ENCODE results near the gene CBLC. TPM values are rescaled to one million over a fixed set of nuclear protein-coding genes. Genes with fewer than 3 reads are reported as not detected.

Gene CBLC
- total RNA-seq, 1 experiment from 2014 or later: 15.9 TPM

DNA sequence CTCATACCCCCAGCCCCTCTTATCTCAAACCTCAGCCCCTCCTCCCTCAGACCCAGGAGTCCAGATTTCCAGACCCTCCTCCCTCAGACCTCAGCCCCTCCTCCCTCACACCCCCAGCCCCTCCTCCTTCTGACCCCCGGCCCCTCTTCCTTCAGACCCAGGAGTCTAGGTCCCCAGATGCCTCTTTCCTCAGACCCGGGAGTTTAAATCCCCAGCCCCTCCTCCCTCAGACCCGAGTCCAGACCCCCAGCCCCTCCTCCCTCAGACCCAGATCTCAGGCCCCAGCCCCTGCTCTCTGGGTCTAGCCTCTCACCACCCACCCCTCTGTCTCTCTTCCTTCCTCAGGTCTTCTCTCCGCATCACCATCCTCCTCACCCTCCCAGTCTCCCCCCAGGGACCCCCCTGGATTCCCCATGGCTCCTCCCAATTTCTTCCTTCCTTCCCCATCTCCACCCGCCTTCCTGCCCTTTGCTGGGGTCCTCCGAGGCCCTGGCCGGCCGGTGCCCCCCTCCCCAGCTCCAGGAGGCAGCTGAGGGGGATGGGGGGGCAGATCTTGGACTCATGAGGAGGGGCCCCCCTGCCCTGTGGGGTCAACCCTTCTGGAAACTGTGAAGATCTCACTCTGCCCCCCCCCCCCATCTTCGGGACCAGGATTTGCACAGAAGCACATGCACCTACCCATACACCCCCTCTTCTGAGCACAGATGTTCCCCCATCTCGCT is 18.4 kb upstream of the CBLC start:
- DNase-seq: no peak
- H3K4me3 Mint-ChIP-seq: no peak overlapping the region

More for the DNA sequence above, 18.4 kb upstream of the CBLC start:
- Histone ChIP-seq H2AK5ac (ENCODE audit: insufficient read length, low read length) (no peak overlapping the region), H3T11ph (ENCODE audit: low read length) (no peak overlapping the region), H2AFZ (ENCODE audit: low read length) (no peak overlapping the region), H3K23ac (ENCODE audit: insufficient read length, low read depth, low read length) (no peak overlapping the region), H3K79me1 (ENCODE audit: insufficient read depth, low read depth, low read length, poor library complexity, severe bottlenecking) (no peaks in the 10 kb centered on the region), H3K27ac (ENCODE audit: insufficient read length, low read depth, low read length) (no peak overlapping the region), H3K79me2 (ENCODE audit: insufficient read depth, low read length) (no peaks in the 10 kb centered on the region), H2BK12ac (ENCODE audit: insufficient read length, low read depth, low read length) (no peak overlapping the region), H2BK15ac (ENCODE audit: low read depth, low read length) (no peak overlapping the region), H4K5ac (ENCODE audit: insufficient read length, low read depth, low read length) (no peak overlapping the region), H3K18ac (ENCODE audit: insufficient read length, low read depth, low read length) (no peak overlapping the region), H3K27me3 (ENCODE audit: insufficient read depth, low read length) (peaks cover 25% of the 10 kb centered on the region), H2BK5ac (ENCODE audit: insufficient read length, low read length) (no peak overlapping the region), H3K14ac (ENCODE audit: insufficient read depth, low read length) (no peak overlapping the region), H4K91ac (ENCODE audit: insufficient read length, low read depth, low read length) (no peak overlapping the region), H2BK120ac (ENCODE audit: low read depth, low read length, poor library complexity, severe bottlenecking) (no peak overlapping the region), H3K23me2 (ENCODE audit: insufficient read length, low read depth, low read length, poor library complexity, severe bottlenecking) (peaks cover 16% of the 10 kb centered on the region), H4K20me1 (ENCODE audit: control insufficient read depth, insufficient read depth, insufficient read length) (no peaks in the 10 kb centered on the region), H3K4me2 (ENCODE audit: insufficient read depth, insufficient read length, low read length) (no peak overlapping the region), H3K9ac (ENCODE audit: extremely low read depth, insufficient read length, low read length) (no peak overlapping the region), H3K4me1 (ENCODE audit: insufficient read depth, low read length) (no peaks in the 10 kb centered on the region), H3K4ac (ENCODE audit: low read depth, low read length) (no peak overlapping the region), H2BK20ac (ENCODE audit: low read depth, low read length, poor library complexity, severe bottlenecking) (no peak overlapping the region), H3K56ac (ENCODE audit: insufficient read length, low read depth, low read length) (no peak overlapping the region), H3K9me3 (ENCODE audit: control insufficient read depth, low read depth, low read length) (no peaks in the 10 kb centered on the region), H4K8ac (replicated peaks; ENCODE audit: insufficient read length, low read depth, low read length) (no peak overlapping the region)
- H3K4me1 Mint-ChIP-seq: peaks cover 18 to 31% of the 10 kb centered on the region in 2 experiments
- no peaks in the 10 kb centered on the region; a peak in 1 of 7 replicates for H3K36me3 Mint-ChIP-seq (ENCODE audit: insufficient read depth in 1 of 3, low read depth in 3 of 3)
- H3K9me3 Mint-ChIP-seq: no peaks in the 10 kb centered on the region; a peak in 1 of 5 replicates
- no CpG with 5 or more reads among the region's 10 CpGs for WGBS (ENCODE audit: extremely low coverage, insufficient read length, low lambda C conversion rate)
- peaks cover 70% of the 10 kb centered on the region for H3K27me3 Mint-ChIP-seq (ENCODE audit: low read depth)
- TF ChIP-seq, protein P1, sequence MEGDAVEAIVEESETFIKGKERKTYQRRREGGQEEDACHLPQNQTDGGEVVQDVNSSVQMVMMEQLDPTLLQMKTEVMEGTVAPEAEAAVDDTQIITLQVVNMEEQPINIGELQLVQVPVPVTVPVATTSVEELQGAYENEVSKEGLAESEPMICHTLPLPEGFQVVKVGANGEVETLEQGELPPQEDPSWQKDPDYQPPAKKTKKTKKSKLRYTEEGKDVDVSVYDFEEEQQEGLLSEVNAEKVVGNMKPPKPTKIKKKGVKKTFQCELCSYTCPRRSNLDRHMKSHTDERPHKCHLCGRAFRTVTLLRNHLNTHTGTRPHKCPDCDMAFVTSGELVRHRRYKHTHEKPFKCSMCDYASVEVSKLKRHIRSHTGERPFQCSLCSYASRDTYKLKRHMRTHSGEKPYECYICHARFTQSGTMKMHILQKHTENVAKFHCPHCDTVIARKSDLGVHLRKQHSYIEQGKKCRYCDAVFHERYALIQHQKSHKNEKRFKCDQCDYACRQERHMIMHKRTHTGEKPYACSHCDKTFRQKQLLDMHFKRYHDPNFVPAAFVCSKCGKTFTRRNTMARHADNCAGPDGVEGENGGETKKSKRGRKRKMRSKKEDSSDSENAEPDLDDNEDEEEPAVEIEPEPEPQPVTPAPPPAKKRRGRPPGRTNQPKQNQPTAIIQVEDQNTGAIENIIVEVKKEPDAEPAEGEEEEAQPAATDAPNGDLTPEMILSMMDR (conservative IDR thresholded peaks at IDR 0.05): no peak
- no peak overlapping the region for H3K27ac Mint-ChIP-seq
